Activated T-helper 17 cell treated with anti-CD3 and anti-CD28 coated beads, Interleukin-2, amount 50 U/mL, for 72 hours (primary cell): ENCODE results near the gene RNF7. TPM values are rescaled to one million over a fixed set of nuclear protein-coding genes. Genes with fewer than 3 reads are reported as not detected.
A peak's percentile ranks its signal among the peaks of the same experiment; 100 is the strongest.
"Not testable (repeated sequence)": the region's sequence is repeated elsewhere in the genome, so short reads cannot be mapped to it uniquely, and the experiment has no call there.

Experiments used
- ATAC-seq: fragments of 150-1000 bp; cut with Tn5 transposase; replicated peaks from 2 replicates; pipeline ENCODE4 v1.10.0; 2021; ENCODE audit warnings: mild to moderate bottlenecking, moderate library complexity
- H3K27ac Mint-ChIP-seq: one replicate; pipeline ENCODE4 v1.8.0; 2022; ENCODE audit warnings: mixed read lengths
- H3K27me3 Mint-ChIP-seq: one replicate; pipeline ENCODE4 v1.8.0; 2022; ENCODE audit warnings: mixed read lengths
- H3K36me3 Mint-ChIP-seq: one replicate; pipeline ENCODE4 v1.8.0; 2022; ENCODE audit warnings: low read depth, mild to moderate bottlenecking, mixed read lengths
- H3K4me1 Mint-ChIP-seq: one replicate; pipeline ENCODE4 v1.8.0; 2022; ENCODE audit warnings: mixed read lengths
- H3K4me3 Mint-ChIP-seq: one replicate; pipeline ENCODE4 v1.8.0; 2022; ENCODE audit warnings: mild to moderate bottlenecking, mixed read lengths
- H3K9me3 Mint-ChIP-seq: one replicate; pipeline ENCODE4 v1.8.0; 2022; ENCODE audit warnings: mixed read lengths
- total RNA-seq, 2 donors: library from RNA; stranded (reverse); gene quantifications; one replicate each; pipeline ENCODE4 v1.2.3, GENCODE V29; 2022

Gene RNF7
- total RNA-seq, 2 donors from 2014 or later: 55.5 to 80.2 TPM

DNA sequence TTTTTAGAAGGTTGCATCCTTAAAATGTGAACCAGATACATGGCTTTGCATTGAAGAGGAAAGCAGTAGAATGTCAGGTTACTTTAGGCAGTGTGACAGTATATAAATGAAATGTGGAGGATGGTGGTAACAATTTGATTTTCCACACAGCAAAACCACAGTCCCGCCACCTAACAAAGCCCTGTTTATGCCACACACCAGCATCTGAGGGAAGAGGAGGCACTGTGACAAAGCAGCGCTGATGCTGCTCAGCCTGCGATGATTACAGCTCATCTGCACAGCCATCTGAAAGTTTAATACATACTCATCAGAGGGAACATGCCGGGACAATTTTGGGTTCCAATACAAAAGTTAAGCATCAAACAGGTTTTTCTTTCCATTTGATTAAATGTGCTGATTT lies 8.9 kb downstream of the RNF7 start:
- no peak for ATAC-seq
- Mint-ChIP-seq H3K27ac (no peak overlapping the region), H3K36me3 (peaks cover 88% of the 10 kb centered on the region), H3K9me3 (no peaks in the 10 kb centered on the region), H3K4me3 (no peak overlapping the region), H3K4me1 (peaks cover 5% of the 10 kb centered on the region), H3K27me3 (no peaks in the 10 kb centered on the region)

DNA sequence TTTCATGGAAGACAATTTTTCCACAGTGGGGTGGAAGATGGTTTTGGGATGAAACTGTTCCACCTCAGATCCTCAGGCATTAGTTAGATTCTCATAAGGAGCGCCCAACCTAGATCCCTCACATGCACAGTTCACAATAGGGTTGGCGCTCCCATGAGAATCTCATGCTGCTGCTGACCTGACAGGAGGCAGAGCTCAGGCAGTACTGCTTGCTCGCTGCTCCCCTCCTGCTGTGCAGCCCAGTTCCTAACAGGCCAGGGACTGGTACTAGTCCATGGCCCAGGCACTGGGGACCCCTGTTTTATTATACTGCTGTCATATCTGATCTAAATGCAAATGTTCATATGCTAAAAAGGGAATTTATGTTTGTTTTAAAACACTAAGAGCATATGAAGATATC lies 15.3 kb downstream of the RNF7 start:
- no peak for ATAC-seq
- Mint-ChIP-seq H3K27me3 (no peaks in the 10 kb centered on the region), H3K9me3 (no peaks in the 10 kb centered on the region), H3K4me1 (no peaks in the 10 kb centered on the region), H3K4me3 (no peak overlapping the region), H3K36me3 (peaks cover 24% of the 10 kb centered on the region), H3K27ac (no peak overlapping the region)

DNA sequence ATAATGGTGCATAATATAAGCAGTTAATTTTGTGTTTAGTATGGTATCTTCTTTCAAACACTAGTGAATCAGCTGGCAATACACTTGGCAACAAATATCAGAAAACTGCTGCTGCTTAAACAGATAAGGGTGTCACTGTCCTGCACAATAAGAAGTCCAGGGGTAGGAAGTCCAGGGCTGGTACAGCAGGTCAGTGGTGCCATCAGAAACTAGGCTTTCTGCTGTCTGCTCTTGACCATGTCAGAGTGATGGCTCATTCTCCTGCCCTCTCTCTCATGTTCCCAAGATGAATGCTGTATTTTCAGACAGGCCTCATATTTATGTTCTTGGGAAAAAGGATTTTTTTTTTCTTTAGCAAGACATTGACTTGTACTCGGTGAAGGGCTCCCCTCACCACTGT lies 15.9 kb downstream of the RNF7 start:
- ATAC-seq: no peak
- H3K4me3 Mint-ChIP-seq: no peak overlapping the region

DNA sequence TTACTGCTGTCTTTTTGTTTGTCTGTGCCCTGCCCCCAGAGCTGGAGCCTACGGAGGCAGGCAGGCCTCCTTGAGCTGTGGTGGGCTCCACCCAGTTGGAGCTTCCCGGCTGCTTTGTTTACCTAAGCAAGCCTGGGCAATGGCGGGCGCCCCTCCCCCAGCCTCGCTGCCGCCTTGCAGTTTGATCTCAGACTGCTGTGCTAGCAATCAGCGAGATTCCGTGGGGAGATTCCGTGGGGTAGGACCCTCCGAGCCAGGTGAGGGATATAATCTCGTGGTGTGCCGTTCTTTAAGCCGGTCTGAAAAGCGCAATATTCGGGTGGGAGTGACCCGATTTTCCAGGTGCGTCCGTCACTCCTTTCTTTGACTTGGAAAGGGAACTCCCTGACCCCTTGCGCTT lies 24.5 kb downstream of the RNF7 start:
- not testable (repeated sequence) for H3K36me3 Mint-ChIP-seq, H3K27ac Mint-ChIP-seq, ATAC-seq, H3K27me3 Mint-ChIP-seq, H3K9me3 Mint-ChIP-seq, H3K4me1 Mint-ChIP-seq, H3K4me3 Mint-ChIP-seq

More for the DNA sequence above, 15.9 kb downstream of the RNF7 start:
- Mint-ChIP-seq H3K27ac (no peak overlapping the region), H3K9me3 (no peaks in the 10 kb centered on the region), H3K36me3 (peaks cover 18% of the 10 kb centered on the region), H3K4me1 (no peaks in the 10 kb centered on the region), H3K27me3 (no peaks in the 10 kb centered on the region)

DNA sequence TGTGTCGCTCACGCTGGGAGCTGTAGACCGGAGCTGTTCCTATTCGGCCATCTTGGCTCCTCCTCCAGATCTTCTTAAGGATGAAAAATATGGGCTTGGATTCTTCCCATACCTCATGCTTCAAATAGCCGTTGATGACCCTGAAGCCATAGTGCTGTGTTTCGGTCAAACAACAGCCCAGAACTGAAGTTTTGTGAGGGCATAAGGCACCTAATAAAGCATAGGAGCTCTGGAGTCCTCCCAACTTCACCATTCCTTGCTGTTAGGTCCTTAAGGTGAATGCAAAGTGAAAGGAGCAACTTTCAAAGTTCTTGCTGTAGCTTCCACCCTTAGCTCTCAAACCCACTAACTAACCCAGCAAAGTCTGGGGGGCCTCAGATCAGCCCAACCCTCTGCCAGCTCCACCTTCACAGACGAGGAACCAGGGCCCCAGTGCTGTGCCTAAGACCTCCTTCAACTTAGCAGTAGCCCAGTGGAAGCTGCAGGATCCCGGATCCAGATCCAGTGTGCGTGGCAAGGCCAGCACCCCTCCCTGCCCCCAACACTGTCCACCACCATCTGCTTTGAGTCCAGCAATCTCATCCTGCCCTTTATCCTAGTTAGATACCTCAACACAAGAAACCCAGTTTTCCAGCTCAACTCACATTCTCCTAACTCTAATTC lies 25.1 kb downstream of the RNF7 start, which contains the start of gene GRK7:
TSS of gene GRK7 (plus strand) at position 321 of the 663 bp plus-strand sequence. CDS start 14,877 bp downstream, outside the sequence.
- no peak within 1 kb of the TSS for H3K27ac Mint-ChIP-seq
- no peaks in the 10 kb centered on the region for H3K36me3 Mint-ChIP-seq
- H3K4me3 Mint-ChIP-seq: no peak within 1 kb of the TSS
- no peaks in the 10 kb centered on the region for H3K27me3 Mint-ChIP-seq
- H3K4me1 Mint-ChIP-seq: no peaks in the 10 kb centered on the region
- no peaks in the 10 kb centered on the region for H3K9me3 Mint-ChIP-seq
- ATAC-seq: no peak

DNA sequence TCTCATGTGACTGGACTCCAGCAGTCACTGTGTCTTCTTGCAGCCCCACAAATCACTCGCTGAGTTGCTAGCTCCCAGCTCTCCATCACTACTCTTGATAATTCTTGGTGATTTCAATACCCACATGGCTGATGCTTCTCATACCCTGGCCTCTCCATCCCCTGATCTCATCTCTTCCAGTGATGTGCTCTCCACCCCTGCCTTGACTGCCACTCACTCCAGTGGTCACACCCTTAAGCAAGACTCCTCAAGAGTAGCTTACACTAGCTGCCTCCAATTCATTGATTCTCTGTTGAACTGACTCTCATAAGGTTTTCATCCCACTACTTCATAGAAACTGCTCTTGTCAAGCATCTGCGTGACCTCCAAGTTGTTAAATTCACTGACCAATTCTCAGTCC lies 25.9 kb downstream of the RNF7 start:
- no peak overlapping the region for H3K27ac Mint-ChIP-seq
- H3K27me3 Mint-ChIP-seq: no peaks in the 10 kb centered on the region
- ATAC-seq: no peak
- H3K4me3 Mint-ChIP-seq: no peak overlapping the region
- no peaks in the 10 kb centered on the region for H3K9me3 Mint-ChIP-seq
- H3K4me1 Mint-ChIP-seq: peaks cover 6% of the 10 kb centered on the region
- H3K36me3 Mint-ChIP-seq: no peaks in the 10 kb centered on the region

DNA sequence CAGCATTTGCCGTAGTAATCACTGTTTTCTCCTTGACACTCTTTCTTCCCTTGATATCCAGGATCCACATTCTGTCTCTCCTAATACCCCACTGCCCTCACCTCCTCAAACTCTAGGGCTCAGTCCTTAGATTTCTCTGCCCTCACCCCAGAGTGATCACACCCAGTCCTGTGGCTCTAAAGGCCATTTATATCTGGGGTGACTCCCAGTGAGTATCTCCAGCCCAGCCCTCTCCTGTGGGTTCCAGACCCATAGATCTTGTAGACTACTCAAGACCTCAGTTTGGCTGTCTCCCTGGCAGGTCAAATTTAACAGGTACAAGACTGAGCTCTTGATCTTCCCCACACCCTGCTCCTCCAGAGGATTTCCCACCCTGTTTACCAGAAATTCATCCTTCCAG lies 26.4 kb downstream of the RNF7 start:
- no peaks in the 10 kb centered on the region for H3K36me3 Mint-ChIP-seq
- H3K4me3 Mint-ChIP-seq: no peak overlapping the region

DNA sequence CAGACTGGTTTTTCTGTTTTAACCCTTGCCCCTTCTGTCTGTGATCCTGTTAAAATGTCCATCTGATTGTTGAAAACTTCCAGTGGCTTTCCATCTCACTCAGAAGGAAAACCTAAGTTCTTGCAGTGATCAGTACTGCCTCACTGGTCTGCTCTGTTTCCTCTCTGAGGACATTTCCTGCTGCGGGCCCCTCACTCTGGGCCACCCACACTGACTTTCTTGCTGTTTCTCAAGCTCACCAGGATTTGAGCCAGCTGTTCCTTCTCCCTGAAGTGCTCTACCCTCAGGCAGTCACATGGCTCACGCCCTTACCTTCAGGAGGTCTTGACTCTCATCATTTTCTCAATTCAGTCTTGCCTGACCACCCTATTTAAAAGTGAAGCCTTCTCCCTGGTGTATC lies 26.9 kb downstream of the RNF7 start:
- Mint-ChIP-seq H3K4me1 (peaks cover 9% of the 10 kb centered on the region), H3K4me3 (no peak overlapping the region), H3K27ac (no peak overlapping the region), H3K27me3 (no peaks in the 10 kb centered on the region), H3K36me3 (no peaks in the 10 kb centered on the region), H3K9me3 (no peaks in the 10 kb centered on the region)
- no peak for ATAC-seq

More for the DNA sequence above, 26.4 kb downstream of the RNF7 start:
- H3K4me1 Mint-ChIP-seq: peaks cover 9% of the 10 kb centered on the region
- no peak for ATAC-seq
- H3K9me3 Mint-ChIP-seq: no peaks in the 10 kb centered on the region
- H3K27me3 Mint-ChIP-seq: no peaks in the 10 kb centered on the region
- no peak overlapping the region for H3K27ac Mint-ChIP-seq

DNA sequence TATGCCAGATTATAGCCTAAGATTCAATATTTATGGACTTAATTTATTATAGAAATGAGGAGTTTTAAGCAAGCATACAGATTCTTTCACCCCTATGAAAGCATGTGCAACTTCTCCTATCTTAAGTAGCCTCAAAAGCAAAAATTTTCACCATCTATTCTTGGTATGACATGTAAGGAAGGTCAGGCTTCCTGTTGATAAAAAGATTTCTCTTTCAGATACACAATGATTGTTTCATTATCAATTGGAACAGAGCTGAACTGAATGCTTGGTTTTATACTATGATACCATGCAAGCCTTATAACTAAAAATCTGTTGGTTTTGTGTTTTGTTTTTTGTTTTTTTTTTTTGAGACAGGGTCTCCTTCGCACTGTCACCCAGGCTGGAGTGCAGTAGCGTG lies 29.0 kb downstream of the RNF7 start:
- no peaks in the 10 kb centered on the region for H3K9me3 Mint-ChIP-seq
- H3K27ac Mint-ChIP-seq: no peak overlapping the region
- peak; percentile 35 for ATAC-seq
- peaks cover 9% of the 10 kb centered on the region for H3K4me1 Mint-ChIP-seq
- H3K27me3 Mint-ChIP-seq: no peaks in the 10 kb centered on the region
- no peaks in the 10 kb centered on the region for H3K36me3 Mint-ChIP-seq
- no peak overlapping the region for H3K4me3 Mint-ChIP-seq

DNA sequence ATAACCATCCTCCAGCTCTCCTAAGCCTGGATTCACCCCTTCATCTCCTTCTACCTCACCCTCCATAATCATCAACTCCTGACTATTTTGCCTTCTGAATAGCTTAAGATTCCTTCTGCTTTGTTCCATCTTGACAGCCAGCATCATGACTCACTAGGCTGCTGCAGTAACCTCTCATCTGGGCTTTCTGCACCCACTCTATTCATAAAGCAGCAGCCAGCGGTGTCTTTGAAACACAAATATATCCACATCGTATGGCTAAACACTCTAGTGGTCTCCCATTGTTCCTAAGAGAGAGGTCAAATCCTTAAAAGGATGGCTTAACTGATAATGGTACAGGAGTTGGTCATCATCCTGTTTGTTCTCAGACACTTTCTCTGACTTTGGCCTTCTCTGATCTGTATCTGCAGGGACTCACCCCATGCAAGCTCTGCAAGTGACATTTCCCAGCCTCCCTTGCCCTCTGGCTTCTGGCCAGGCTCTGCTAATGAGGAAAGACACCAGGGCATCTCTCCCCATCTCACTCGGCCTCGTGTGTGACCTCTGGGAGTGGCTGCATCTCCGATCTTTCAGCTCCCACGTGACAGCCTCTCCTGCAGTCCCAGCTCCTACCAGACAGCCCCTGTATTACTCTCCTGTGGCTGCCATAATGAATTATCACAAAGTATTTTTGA lies 31.3 kb downstream of the RNF7 start:
- no peaks in the 10 kb centered on the region for H3K36me3 Mint-ChIP-seq
- H3K27ac Mint-ChIP-seq: peak overlapping the region; percentile 7
- H3K4me1 Mint-ChIP-seq: peaks cover 9% of the 10 kb centered on the region
- ATAC-seq: no peak
- no peaks in the 10 kb centered on the region for H3K27me3 Mint-ChIP-seq
- H3K4me3 Mint-ChIP-seq: no peak overlapping the region
- no peaks in the 10 kb centered on the region for H3K9me3 Mint-ChIP-seq

DNA sequence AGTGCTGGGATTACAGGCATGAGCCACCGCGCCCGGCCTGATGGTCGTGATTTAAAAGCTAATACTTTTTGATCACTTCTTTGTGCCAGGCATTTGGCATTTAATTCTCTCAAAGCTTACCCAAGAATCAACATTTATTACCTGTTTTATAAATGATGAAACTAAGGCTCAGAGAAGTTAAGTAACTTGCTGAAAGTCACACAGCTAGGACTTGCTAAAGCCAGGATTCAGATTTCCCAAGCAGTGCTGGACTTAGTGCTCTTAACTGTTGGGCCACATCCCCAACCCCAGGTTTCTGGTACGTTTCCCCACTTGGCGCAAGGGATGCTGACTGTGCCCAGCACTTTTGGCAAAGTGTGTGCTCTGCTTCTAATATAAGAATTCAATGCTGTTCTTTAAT lies 35.6 kb downstream of the RNF7 start:
- H3K36me3 Mint-ChIP-seq: no peaks in the 10 kb centered on the region
- H3K4me1 Mint-ChIP-seq: peaks cover 6% of the 10 kb centered on the region
- no peaks in the 10 kb centered on the region for H3K9me3 Mint-ChIP-seq
- no peak for ATAC-seq
- no peak overlapping the region for H3K27ac Mint-ChIP-seq
- no peak overlapping the region for H3K4me3 Mint-ChIP-seq
- H3K27me3 Mint-ChIP-seq: no peaks in the 10 kb centered on the region

DNA sequence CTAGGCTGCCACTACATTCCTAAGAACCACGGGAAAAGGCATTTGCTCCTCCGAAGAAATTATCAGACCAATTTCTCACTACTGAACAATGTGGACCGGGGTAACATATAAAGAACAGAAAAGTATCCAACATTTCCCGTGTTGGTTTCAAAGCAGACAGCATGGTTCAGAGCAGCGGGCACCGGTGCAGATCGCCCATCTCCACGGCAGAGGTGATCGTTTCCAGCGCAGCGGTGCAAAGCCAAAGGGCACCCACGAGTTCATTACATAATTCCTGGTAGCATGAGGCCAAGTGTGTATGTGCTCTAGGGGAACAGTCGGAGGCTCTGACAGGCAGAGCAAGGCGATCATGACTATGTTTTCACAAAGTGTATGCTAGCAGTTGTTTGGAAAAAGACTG lies 38.3 kb downstream of the RNF7 start:
- no peak overlapping the region for H3K27ac Mint-ChIP-seq
- H3K27me3 Mint-ChIP-seq: no peaks in the 10 kb centered on the region
- H3K4me3 Mint-ChIP-seq: no peak overlapping the region
- ATAC-seq: no peak
- peaks cover 4% of the 10 kb centered on the region for H3K9me3 Mint-ChIP-seq
- no peaks in the 10 kb centered on the region for H3K4me1 Mint-ChIP-seq
- H3K36me3 Mint-ChIP-seq: no peaks in the 10 kb centered on the region

DNA sequence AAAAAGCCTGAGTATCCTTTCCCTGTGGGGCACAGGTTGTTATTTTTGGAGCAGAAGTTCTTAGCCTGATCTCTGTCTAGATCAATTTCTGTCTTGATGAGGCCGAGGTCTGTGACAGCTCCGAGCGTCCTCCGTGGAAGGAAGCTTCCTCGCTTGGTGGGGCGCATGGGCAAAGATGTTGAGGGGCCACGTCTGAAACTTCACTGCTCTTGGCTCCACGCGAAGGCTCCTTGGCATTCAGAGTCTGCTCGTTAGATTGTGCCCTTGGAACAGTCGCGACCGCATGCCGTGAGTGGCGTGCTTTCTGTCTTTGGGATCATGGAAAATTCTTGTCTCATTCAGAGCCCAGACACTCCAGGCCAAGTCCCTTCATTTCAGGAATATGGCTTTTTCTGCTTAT lies 38.8 kb downstream of the RNF7 start:
- no peak for ATAC-seq
- no peaks in the 10 kb centered on the region for H3K36me3 Mint-ChIP-seq
- H3K4me1 Mint-ChIP-seq: no peaks in the 10 kb centered on the region
- peaks cover 4% of the 10 kb centered on the region for H3K9me3 Mint-ChIP-seq
- H3K4me3 Mint-ChIP-seq: no peak overlapping the region
- H3K27me3 Mint-ChIP-seq: no peaks in the 10 kb centered on the region
- H3K27ac Mint-ChIP-seq: no peak overlapping the region

DNA sequence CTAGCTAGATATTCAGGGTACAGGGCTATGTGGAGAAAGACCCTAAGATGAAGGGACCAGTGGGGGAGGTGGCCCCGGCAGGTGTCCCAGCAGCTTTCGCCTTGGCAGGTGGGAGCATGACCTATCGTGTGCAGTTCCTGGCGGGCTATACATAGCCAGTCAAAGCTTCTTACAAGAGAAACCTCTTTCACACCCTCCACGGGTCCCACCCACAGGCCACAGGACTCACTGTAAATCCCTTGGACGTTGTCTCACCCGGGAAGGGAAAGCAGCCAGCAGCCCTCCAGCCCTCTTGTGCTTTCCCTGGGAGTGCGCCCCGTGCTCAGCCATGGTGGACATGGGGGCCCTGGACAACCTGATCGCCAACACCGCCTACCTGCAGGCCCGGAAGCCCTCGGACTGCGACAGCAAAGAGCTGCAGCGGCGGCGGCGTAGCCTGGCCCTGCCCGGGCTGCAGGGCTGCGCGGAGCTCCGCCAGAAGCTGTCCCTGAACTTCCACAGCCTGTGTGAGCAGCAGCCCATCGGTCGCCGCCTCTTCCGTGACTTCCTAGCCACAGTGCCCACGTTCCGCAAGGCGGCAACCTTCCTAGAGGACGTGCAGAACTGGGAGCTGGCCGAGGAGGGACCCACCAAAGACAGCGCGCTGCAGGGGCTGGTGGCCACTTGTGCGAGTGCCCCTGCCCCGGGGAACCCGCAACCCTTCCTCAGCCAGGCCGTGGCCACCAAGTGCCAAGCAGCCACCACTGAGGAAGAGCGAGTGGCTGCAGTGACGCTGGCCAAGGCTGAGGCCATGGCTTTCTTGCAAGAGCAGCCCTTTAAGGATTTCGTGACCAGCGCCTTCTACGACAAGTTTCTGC lies 40.1 kb downstream of the RNF7 start:
- Mint-ChIP-seq H3K27me3 (no peaks in the 10 kb centered on the region), H3K4me1 (no peaks in the 10 kb centered on the region), H3K9me3 (peaks cover 4% of the 10 kb centered on the region), H3K27ac (no peak overlapping the region), H3K36me3 (no peaks in the 10 kb centered on the region), H3K4me3 (no peak overlapping the region)
- no peak for ATAC-seq

DNA sequence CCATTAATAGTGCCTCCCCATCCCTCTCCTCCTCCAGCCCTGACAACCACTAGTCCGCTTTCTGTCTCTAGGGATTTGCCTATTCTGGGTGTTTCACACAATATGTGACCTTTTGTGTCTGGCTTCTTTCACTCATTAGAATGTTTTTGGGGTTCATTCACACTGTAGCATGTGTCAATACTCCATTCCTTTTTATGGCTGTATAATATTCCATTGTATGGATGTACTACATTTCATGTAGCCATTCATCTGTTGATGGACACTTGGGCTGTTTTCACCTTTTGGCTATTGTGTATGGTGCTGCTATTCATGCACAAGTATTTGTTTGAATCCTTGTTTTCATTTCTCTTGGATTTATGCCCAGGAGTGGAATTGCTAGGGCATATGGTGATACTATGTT lies 41.6 kb downstream of the RNF7 start:
- no peak for ATAC-seq
- no peak overlapping the region for H3K4me3 Mint-ChIP-seq
- H3K9me3 Mint-ChIP-seq: peaks cover 4% of the 10 kb centered on the region
- no peaks in the 10 kb centered on the region for H3K4me1 Mint-ChIP-seq
- H3K27me3 Mint-ChIP-seq: no peaks in the 10 kb centered on the region
- no peak overlapping the region for H3K27ac Mint-ChIP-seq
- H3K36me3 Mint-ChIP-seq: no peaks in the 10 kb centered on the region
